DOHH2 (cell line): ENCODE data around the gene LEFTY2.
"Not testable (repeated sequence)": the region's sequence is repeated elsewhere in the genome, so short reads cannot be mapped to it uniquely, and the experiment has no call there.

Source experiments
- H3F3A ChIP-seq: fragments of 200-600 bp; sonication (generic), shearing (Covaris generic); 2 replicates; pipeline ENCODE4 v1.6.0; 2016; ENCODE audit warnings: antibody characterized with exemption, mild to moderate bottlenecking; ENCODE audit not compliant: control insufficient read depth, insufficient read depth
- H3K27ac ChIP-seq: fragments of 200-600 bp; sonication (generic); 2 replicates; pipeline ENCODE4 v1.5.1; 2014; ENCODE audit warnings: low read depth, mild to moderate bottlenecking, low read length, moderate library complexity
- H3K27me3 ChIP-seq: fragments of 200-600 bp; sonication (generic); 2 replicates; pipeline ENCODE4 v1.6.1; 2014; ENCODE audit warnings: mild to moderate bottlenecking, low read length, mixed read lengths; ENCODE audit not compliant: control insufficient read depth
- H3K36me3 ChIP-seq: fragments of 200-600 bp; sonication (generic); 2 replicates; pipeline ENCODE4 v1.6.1; 2014; ENCODE audit warnings: mild to moderate bottlenecking, low read length, moderate library complexity, mixed read lengths; ENCODE audit not compliant: control insufficient read depth
- H3K4me1 ChIP-seq: fragments of 200-600 bp; sonication (generic); 2 replicates; pipeline ENCODE4 v1.6.1; 2014; ENCODE audit warnings: mild to moderate bottlenecking, low read length, mixed read lengths; ENCODE audit not compliant: control insufficient read depth
- H3K4me2 ChIP-seq: fragments of 200-600 bp; sonication (generic); 2 replicates; pipeline ENCODE4 v1.6.0; 2014; ENCODE audit warnings: mild to moderate bottlenecking, low read length, moderate library complexity
- H3K4me3 ChIP-seq: fragments of 200-600 bp; sonication (generic); 2 replicates; pipeline ENCODE4 v1.5.1; 2014; ENCODE audit warnings: mild to moderate bottlenecking, low read length, mixed read lengths
- H3K79me2 ChIP-seq: fragments of 200-600 bp; sonication (generic); 2 replicates; pipeline ENCODE4 v1.6.1; 2014; ENCODE audit warnings: mild to moderate bottlenecking, low read length, mixed read lengths; ENCODE audit not compliant: control insufficient read depth
- H3K9me2 ChIP-seq: fragments of 200-600 bp; sonication (generic); replicated peaks from 2 replicates; pipeline ENCODE4 v1.6.1; 2014; ENCODE audit warnings: mild to moderate bottlenecking, low read length, mixed read lengths; ENCODE audit not compliant: control insufficient read depth
- H3K9me3 ChIP-seq: fragments of 200-600 bp; sonication (generic); 2 replicates; pipeline ENCODE4 v1.6.1; 2014; ENCODE audit warnings: antibody characterized with exemption, low read length, mixed read lengths; ENCODE audit not compliant: control insufficient read depth, insufficient read depth
- H4K20me1 ChIP-seq: fragments of 200-600 bp; sonication (generic); 2 replicates; pipeline ENCODE4 v1.6.0; 2014; ENCODE audit warnings: low read depth, mild to moderate bottlenecking, antibody characterized with exemption, low read length, moderate library complexity; ENCODE audit not compliant: control insufficient read depth, insufficient read depth
- EZH2phosphoT487 ChIP-seq: fragments of 200-600 bp; sonication (generic); IDR thresholded peaks from 2 replicates; pipeline ENCODE4 v1.6.1; 2017; ENCODE audit warnings: borderline replicate concordance, mild to moderate bottlenecking, antibody characterized with exemption, low read length, moderate library complexity, mixed read lengths
- TF ChIP-seq, protein P1 (sequence below): fragments of 200-600 bp; sonication (generic); IDR thresholded peaks from one replicate; pipeline ENCODE4 v1.5.1; 2014; ENCODE audit warnings: antibody characterized with exemption, mild to moderate bottlenecking, low read depth, low read length; ENCODE audit not compliant: poor library complexity, severe bottlenecking

Gene LEFTY2

DNA sequence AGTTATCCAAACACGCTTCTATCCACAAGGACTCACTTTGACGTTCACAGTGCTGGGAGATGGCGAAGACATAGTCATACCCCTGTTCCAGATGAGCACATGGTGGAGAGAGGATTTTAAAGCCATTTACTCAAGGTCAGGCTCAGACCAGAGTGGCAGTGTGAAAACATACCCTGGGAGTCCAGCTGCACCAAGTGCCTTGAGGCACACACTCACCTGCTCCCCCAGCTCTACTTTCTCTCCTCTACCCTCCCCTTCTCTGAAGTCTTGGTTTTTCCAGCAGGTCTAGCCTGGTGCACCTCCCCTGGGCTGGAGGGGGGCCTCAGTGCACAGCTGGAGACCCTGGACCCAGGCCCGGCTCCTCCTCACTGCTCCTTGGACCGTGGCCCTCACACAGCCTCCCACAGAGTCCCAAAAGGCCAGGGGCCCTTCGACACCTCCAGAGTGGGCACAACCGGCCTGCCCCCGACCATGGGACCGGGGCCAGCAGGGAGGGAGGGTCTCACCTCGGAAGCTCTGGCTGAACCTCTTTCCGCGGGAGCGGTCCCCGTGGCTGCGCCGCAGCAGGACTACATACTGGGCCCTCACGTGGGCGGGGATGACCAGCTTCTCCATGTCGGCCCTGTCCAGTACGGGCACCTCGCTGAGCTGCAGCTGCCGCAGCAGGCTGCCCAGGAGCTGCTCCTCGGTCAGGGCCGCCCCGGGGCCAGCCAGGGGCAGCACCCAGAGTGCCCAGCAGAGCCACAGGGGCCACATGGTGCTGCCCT lies 452 bp downstream of the LEFTY2 start:
- Histone ChIP-seq H3K36me3 (peaks cover 8% of the 10 kb centered on the region; the same call in 1 of the 2 replicates), H3K4me1 (peaks cover 36% of the 10 kb centered on the region), H4K20me1 (no peaks in the 10 kb centered on the region), H3K9me3 (no peaks in the 10 kb centered on the region), H3K27ac (no peak overlapping the region), H3F3A (no peaks in the 10 kb centered on the region), H3K79me2 (no peaks in the 10 kb centered on the region), H3K4me3 (no peak overlapping the region), H3K4me2 (no peak overlapping the region), H3K27me3 (no peaks in the 10 kb centered on the region; the same call in 1 of the 2 replicates), H3K9me2 (no peaks in the 10 kb centered on the region)
- no peak for TF ChIP-seq EZH2phosphoT487
- TF ChIP-seq, protein P1, sequence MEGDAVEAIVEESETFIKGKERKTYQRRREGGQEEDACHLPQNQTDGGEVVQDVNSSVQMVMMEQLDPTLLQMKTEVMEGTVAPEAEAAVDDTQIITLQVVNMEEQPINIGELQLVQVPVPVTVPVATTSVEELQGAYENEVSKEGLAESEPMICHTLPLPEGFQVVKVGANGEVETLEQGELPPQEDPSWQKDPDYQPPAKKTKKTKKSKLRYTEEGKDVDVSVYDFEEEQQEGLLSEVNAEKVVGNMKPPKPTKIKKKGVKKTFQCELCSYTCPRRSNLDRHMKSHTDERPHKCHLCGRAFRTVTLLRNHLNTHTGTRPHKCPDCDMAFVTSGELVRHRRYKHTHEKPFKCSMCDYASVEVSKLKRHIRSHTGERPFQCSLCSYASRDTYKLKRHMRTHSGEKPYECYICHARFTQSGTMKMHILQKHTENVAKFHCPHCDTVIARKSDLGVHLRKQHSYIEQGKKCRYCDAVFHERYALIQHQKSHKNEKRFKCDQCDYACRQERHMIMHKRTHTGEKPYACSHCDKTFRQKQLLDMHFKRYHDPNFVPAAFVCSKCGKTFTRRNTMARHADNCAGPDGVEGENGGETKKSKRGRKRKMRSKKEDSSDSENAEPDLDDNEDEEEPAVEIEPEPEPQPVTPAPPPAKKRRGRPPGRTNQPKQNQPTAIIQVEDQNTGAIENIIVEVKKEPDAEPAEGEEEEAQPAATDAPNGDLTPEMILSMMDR: no peak

- H3K27me3 ChIP-seq, H3K36me3 ChIP-seq, H3K4me3 ChIP-seq, H4K20me1 ChIP-seq, H3F3A ChIP-seq, H3K79me2 ChIP-seq, H3K27ac ChIP-seq, H3K9me3 ChIP-seq, H3K9me2 ChIP-seq, H3K4me2 ChIP-seq: not testable (repeated sequence)
- H3K4me1 ChIP-seq: peaks cover 34% of the 10 kb centered on the region
Observed at GRCh38 chr1:225939939-225940310, 1.1 kb downstream of the LEFTY2 start.

GRCh38 chr1:225939097-225939938 lies 1.7 kb downstream of the LEFTY2 start:
- H3K4me1 ChIP-seq: peaks cover 28% of the 10 kb centered on the region
- not testable (repeated sequence) for H3K79me2 ChIP-seq, H3K4me2 ChIP-seq, H3K4me3 ChIP-seq, H4K20me1 ChIP-seq, H3F3A ChIP-seq, H3K9me3 ChIP-seq, H3K36me3 ChIP-seq, H3K27me3 ChIP-seq, H3K27ac ChIP-seq, H3K9me2 ChIP-seq

GRCh38 chr1:225937048-225937968 lies 3.7 kb downstream of the LEFTY2 start:
- Histone ChIP-seq H3K4me3 (no peak overlapping the region), H3K79me2 (no peaks in the 10 kb centered on the region), H3K4me2 (no peak overlapping the region), H4K20me1 (no peaks in the 10 kb centered on the region), H3K27ac (no peak overlapping the region), H3K9me2 (no peaks in the 10 kb centered on the region), H3K4me1 (peaks cover 17% of the 10 kb centered on the region), H3K36me3 (peaks cover 8% of the 10 kb centered on the region; the same call in 1 of the 2 replicates), H3K9me3 (no peaks in the 10 kb centered on the region), H3K27me3 (no peaks in the 10 kb centered on the region), H3F3A (no peaks in the 10 kb centered on the region)
- TF ChIP-seq, protein P1: no peak
- no peak for TF ChIP-seq EZH2phosphoT487
